GM12872 (cell line): ENCODE data around the gene MKI67.

Experiments
- CTCF ChIP-seq: IDR thresholded peaks from 3 replicates; pipeline ENCODE4 v1.5.1; 2011; ENCODE audit warnings: low read depth, mild to moderate bottlenecking, low read length, moderate library complexity; ENCODE audit not compliant: insufficient read depth

The MKI67 gene

DNA sequence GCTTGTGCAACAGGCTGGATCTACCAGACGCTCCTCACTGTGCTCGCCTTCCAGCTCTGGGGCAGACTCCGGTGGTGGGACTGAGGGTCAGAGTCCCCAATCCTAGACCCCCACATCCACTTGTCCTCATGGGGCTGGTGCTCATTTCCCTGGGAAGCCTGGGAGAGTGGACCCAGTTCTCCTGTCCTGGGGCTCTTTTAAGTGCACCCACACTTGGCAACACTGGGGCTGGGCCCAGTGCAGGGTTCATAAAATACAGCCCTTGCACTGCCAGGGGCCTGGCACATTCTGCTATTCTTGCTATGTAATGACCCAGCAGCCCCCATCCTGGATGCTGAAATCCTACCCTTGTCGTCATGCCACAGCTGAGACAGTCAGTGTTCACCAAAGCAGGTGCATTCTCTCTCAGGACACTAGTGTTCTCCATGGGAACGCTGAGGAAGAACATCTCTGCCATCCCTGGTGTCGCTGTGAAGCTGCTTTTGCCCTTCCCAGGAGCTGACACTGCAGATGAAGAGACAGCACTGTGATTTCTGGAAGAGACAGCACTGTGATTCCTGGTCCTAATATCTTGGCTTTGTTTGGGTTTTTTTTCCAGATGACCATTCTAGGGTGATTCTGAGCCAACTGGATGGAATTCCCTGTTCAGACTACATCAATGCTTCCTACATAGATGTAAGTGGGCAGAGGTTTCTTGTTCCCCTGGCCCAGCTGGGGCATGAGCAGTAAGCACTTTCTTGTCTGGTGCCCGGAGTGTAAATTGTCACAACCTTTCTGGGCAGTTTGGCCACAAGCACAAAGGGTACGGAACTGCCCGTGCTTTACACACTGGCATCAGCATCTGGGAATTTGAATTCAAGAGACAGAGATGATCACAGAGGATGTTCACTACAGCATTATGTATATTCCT is 65.6 kb downstream of the MKI67 start:
- TF ChIP-seq CTCF, result no peak

DNA sequence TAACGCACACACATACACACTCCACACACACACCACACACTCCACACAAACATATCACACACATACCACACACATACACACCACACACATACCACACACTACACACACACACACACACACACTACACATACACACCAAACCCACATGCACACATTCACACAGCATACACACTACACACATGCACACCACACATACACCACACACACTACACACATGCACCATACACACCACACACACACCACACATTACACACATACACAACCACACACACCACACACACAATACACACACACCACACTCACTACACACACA is 66.3 kb downstream of the MKI67 start:
- TF ChIP-seq CTCF, result no peak

GRCh38 chr10:128059266-128059981 is 66.8 kb downstream of the MKI67 start:
- no peak for TF ChIP-seq CTCF

- no peak for TF ChIP-seq CTCF
Observed at GRCh38 chr10:128058750-128059134, 67.5 kb downstream of the MKI67 start.

DNA sequence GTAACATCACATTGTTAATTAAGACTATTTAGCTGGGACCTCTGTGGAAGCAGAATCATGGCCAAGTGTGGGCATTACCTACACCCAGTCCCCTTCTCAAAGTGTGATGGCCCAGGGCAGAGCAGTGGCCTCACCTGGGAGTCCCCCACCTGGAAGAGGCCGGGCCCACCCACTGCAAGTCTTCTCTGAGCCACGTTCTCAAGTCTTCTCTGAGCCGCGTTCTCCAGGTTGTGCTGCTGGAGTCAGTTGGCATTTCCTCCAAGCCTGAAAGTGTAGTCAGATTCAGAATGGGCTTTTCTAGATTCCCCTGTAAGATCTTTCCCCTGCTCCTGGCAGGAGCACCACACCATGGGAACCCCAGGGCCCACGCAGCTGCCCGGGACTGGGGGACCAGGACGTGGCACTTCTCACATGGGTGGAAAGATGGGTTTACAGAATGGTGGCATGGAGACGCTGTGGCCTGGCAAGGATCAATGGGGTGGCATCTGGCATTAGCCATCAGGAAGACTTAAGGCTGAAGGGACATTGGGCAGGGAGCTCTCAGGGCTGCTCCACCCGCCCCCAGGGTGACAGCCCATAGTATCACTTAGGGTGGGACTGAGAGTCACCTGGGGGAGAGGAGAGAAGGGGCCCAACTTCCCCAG is 68.0 kb downstream of the MKI67 start:
- TF ChIP-seq CTCF, result no peak

GRCh38 chr10:128056303-128057050 is 69.7 kb downstream of the MKI67 start:
- TF ChIP-seq CTCF, result no peak
